ENCODE results near the gene TXNDC17. TPM values are rescaled to one million over a fixed set of nuclear protein-coding genes. Genes with fewer than 3 reads are reported as not detected.
"Not testable (repeated sequence)": the region's sequence is repeated elsewhere in the genome, so short reads cannot be mapped to it uniquely, and the experiment has no call there.

The TXNDC17 gene
- 100 to 1,000 TPM in 2 of 3 donors, 10 to 100 TPM in 1; 52.2 to 115 (median 106) TPM for total RNA-seq
- long read RNA-seq, donor 1, transcript TXNDC17-201 (4 exons, 2,219 nt): major isoform, 24 of 32 reads
- long read RNA-seq, donor 1, partial matches to known transcripts: 0 of 32 reads
- long read RNA-seq, donor 1, other reads (novel, unspliced or antisense): 0 of 32 reads
- long read RNA-seq, donor 2, transcript TXNDC17-201 (4 exons, 2,219 nt): major isoform, 91 of 113 reads
- long read RNA-seq, donor 2, transcript TXNDC17-202 (4 exons, 459 nt): minor isoform, 16 of 113 reads
- long read RNA-seq, donor 2, partial matches to known transcripts: 0 of 113 reads
- long read RNA-seq, donor 2, other reads (novel, unspliced or antisense): 1 of 113 reads

DNA sequence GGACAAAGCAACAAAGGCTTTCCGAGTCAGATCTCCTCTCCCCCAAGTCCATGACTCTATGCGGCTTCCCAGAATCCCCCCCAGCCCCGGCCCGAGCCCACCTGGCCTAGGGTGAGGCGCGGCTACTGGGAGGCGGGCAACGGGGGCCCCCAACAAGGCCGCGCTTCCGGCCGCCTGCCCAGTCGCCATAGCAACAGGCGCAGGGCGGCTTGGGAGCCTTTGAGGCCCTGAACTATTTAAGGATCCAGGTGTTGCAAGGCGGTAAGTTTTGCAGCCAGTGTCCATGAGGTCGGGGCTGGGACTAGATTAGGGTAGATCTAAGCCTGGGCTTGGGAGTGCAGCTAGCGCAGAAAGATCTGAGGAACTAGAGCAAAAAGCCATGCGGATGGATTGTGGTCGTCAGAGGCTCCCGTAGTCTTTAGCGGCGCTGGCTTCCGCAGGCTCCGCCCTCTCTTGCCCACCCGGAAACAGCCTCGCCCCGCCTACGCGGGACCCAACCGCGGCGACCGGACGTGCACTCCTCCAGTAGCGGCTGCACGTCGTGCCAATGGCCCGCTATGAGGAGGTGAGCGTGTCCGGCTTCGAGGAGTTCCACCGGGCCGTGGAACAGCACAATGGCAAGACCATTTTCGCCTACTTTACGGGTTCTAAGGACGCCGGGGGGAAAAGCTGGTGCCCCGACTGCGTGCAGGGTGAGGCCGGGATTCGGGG lies at the start of gene TXNDC17, which contains the start of gene KIAA0753:
TSS of gene TXNDC17 (plus strand) at position 525 of the 711 bp plus-strand sequence. CDS start at position 548, 23 bp downstream.
TSS of gene KIAA0753 (minus strand) at position 176 of the 711 bp plus-strand sequence. CDS start 5,608 bp downstream, outside the sequence.
- ATAC-seq: peak; percentile 91
- H3K9me3 ChIP-seq: no peaks in the 10 kb centered on the region
- H3K36me3 ChIP-seq (ENCODE audit: low read depth): no peaks in the 10 kb centered on the region
- H3K4me1 ChIP-seq (ENCODE audit: low read depth): peaks cover 23% of the 10 kb centered on the region
- H3K4me3 ChIP-seq: peak within 1 kb of the TSS; percentile 88
- DNase-seq: peak; percentile 93 to 96 (median 96)
- TF ChIP-seq, protein P1, sequence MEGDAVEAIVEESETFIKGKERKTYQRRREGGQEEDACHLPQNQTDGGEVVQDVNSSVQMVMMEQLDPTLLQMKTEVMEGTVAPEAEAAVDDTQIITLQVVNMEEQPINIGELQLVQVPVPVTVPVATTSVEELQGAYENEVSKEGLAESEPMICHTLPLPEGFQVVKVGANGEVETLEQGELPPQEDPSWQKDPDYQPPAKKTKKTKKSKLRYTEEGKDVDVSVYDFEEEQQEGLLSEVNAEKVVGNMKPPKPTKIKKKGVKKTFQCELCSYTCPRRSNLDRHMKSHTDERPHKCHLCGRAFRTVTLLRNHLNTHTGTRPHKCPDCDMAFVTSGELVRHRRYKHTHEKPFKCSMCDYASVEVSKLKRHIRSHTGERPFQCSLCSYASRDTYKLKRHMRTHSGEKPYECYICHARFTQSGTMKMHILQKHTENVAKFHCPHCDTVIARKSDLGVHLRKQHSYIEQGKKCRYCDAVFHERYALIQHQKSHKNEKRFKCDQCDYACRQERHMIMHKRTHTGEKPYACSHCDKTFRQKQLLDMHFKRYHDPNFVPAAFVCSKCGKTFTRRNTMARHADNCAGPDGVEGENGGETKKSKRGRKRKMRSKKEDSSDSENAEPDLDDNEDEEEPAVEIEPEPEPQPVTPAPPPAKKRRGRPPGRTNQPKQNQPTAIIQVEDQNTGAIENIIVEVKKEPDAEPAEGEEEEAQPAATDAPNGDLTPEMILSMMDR (IDR thresholded peaks at IDR 0.05): no peak
- intact Hi-C loops (cut with DNase I, micrococcal nuclease): no loop called here

GRCh38 chr17:6591599-6592158 lies 49.2 kb upstream of the TXNDC17 start:
- no peaks in the 10 kb centered on the region for H3K36me3 ChIP-seq (ENCODE audit: low read depth)
- ATAC-seq: peak; percentile 47

GRCh38 chr17:6592173-6592572 lies 48.7 kb upstream of the TXNDC17 start:
- no peak for DNase-seq
- TF ChIP-seq, protein P1 (IDR thresholded peaks at IDR 0.05): no peak
- Histone ChIP-seq H3K9me3 (no peaks in the 10 kb centered on the region), H3K4me1 (ENCODE audit: low read depth) (no peaks in the 10 kb centered on the region), H3K36me3 (ENCODE audit: low read depth) (no peaks in the 10 kb centered on the region), H3K4me3 (no peak overlapping the region)
- ATAC-seq: peak; percentile 98
- intact Hi-C loops (cut with DNase I, micrococcal nuclease): no loop called here

More at GRCh38 chr17:6591599-6592158, 49.2 kb upstream of the TXNDC17 start:
- intact Hi-C loops (cut with DNase I, micrococcal nuclease): no loop called here
- no peaks in the 10 kb centered on the region for H3K9me3 ChIP-seq
- H3K4me3 ChIP-seq: no peak overlapping the region
- DNase-seq: no peak
- H3K4me1 ChIP-seq (ENCODE audit: low read depth): no peaks in the 10 kb centered on the region
- TF ChIP-seq, protein P1 (IDR thresholded peaks at IDR 0.05): no peak

DNA sequence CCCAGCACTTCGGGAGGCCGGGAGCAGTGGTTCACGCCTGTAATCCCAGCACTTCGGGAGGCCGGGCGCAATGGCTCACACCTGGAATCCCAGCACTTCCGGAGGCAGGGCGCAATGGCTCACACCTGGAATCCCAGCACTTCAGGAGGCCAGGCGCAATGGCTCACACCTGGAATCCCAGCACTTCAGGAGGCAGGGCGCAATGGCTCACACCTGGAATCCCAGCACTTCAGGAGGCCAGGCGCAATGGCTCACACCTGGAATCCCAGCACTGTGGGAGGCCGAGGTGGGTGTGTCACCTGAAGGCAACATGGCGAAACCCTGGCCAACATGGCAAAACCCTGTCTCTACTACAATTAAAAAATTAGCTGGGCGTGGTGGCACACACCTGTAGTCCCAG lies 47.5 kb upstream of the TXNDC17 start:
- DNase-seq; H3K4me3 ChIP-seq; H3K9me3 ChIP-seq; ATAC-seq; H3K4me1 ChIP-seq (ENCODE audit: low read depth); intact Hi-C loops (cut with DNase I, micrococcal nuclease); H3K36me3 ChIP-seq (ENCODE audit: low read depth): not testable (repeated sequence)

DNA sequence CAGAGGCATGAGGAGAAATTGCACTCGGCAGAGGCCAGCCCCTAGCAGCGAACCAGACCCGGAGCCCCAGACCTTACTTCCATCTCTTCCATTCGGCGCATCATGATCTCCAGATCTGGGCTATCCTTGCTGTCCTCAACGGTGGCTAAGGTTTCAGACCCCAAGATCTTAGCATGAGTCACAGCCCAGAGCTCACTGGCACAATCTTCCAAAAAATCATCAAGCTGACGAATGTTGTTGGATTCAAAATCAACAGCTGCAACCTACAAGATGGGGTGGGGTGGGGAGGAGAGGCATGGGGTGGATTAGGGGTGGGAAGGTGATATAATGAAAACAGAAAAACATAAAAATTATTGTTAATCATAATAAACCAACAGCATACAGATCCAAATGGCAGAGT lies 44.8 kb upstream of the TXNDC17 start:
- H3K36me3 ChIP-seq (ENCODE audit: low read depth): no peaks in the 10 kb centered on the region

More for the DNA sequence above, 44.8 kb upstream of the TXNDC17 start:
- ATAC-seq (no peak), DNase-seq (no peak)
- Histone ChIP-seq H3K9me3 (no peaks in the 10 kb centered on the region), H3K4me1 (ENCODE audit: low read depth) (peaks cover 15% of the 10 kb centered on the region), H3K4me3 (no peak overlapping the region)
- intact Hi-C loops (cut with DNase I, micrococcal nuclease): no loop called here
- TF ChIP-seq, protein P1 (IDR thresholded peaks at IDR 0.05): no peak

Data from mucosa of descending colon (tissue), 3 donors.